Prostate gland (tissue), 2 donors: ENCODE data around the gene FOXO3B.
"Not testable (repeated sequence)": the region's sequence is repeated elsewhere in the genome, so short reads cannot be mapped to it uniquely, and the experiment has no call there.

ENCODE experiments used
- CTCF ChIP-seq, 4 experiments: fragments of 200-600 bp in 2 of 4; fragments of 450-650 bp in 2 of 4; sonication (generic) in 2 of 4; IDR thresholded peaks; 1 replicate in 3 of 4; 2 replicates in 1 of 4; pipeline ENCODE4 v1.5.1; 2016 to 2019; ENCODE audit warnings: antibody characterized with exemption in 4 of 4, mild to moderate bottlenecking in 2 of 4, moderate library complexity in 2 of 4
- POLR2A ChIP-seq: fragments of 450-650 bp; IDR thresholded peaks from one replicate; pipeline ENCODE4 v1.6.1; 2016; ENCODE audit warnings: antibody characterized with exemption, mild to moderate bottlenecking

- not testable (repeated sequence) for TF ChIP-seq POLR2A
- TF ChIP-seq CTCF (IDR thresholded peaks at IDR 0.05), result peak in 3 of 4 experiments; percentile 51 to 61 (median 57)
These were observed 30.4 kb upstream of the FOXO3B start for GRCh38 chr17:18712354-18712999.
